ENCODE data around the gene PCDHA6. TPM values are rescaled to one million over a fixed set of nuclear protein-coding genes. Genes with fewer than 3 reads are reported as not detected.
"Not testable (repeated sequence)": the region's sequence is repeated elsewhere in the genome, so short reads cannot be mapped to it uniquely, and the experiment has no call there.

PCDHA6 gene
- total RNA-seq, 4 donors from 2014 or later: 0.12 to 1.5 (median 0.99) TPM

- no peak for DNase-seq (ENCODE audit: low spot score)
- TF ChIP-seq CTCF (IDR thresholded peaks at IDR 0.05): no peak
- ATAC-seq (ENCODE audit: low FRiP score): no peak
Measured at GRCh38 chr5:140842798-140843733, 15.3 kb downstream of the PCDHA6 start.

- ATAC-seq (ENCODE audit: low FRiP score); DNase-seq (ENCODE audit: low spot score): not testable (repeated sequence)
Measured at GRCh38 chr5:140848139-140849102, 20.7 kb downstream of the PCDHA6 start, which contains the start of gene PCDHA9. PCDHA9 (plus strand) TSS chr5:140848382; CDS start chr5:140848496, 114 bp downstream.

GRCh38 chr5:140849831-140850634, 22.3 kb downstream of the PCDHA6 start:
- DNase-seq (ENCODE audit: low spot score): not testable (repeated sequence)
- ATAC-seq (ENCODE audit: low FRiP score): peak; percentile 19

GRCh38 chr5:140855772-140856674, 28.3 kb downstream of the PCDHA6 start, which contains the start of gene PCDHA10:
PCDHA10 (plus strand) TSS chr5:140855897; CDS start chr5:140856049, 152 bp downstream.
- ATAC-seq (ENCODE audit: low FRiP score) (no peak), DNase-seq (ENCODE audit: low spot score) (no peak)
- no peak for TF ChIP-seq CTCF (IDR thresholded peaks at IDR 0.05)

GRCh38 chr5:140857177-140857986, 29.6 kb downstream of the PCDHA6 start:
- DNase-seq (ENCODE audit: low spot score) (no peak), ATAC-seq (ENCODE audit: low FRiP score) (no peak)
- TF ChIP-seq CTCF (IDR thresholded peaks at IDR 0.05): no peak

GRCh38 chr5:140857987-140858240, 30.2 kb downstream of the PCDHA6 start:
- TF ChIP-seq CTCF (IDR thresholded peaks at IDR 0.05): no peak
- no peak for DNase-seq (ENCODE audit: low spot score)
- ATAC-seq (ENCODE audit: low FRiP score): no peak
